Left renal pelvis (tissue), 4 donors: ENCODE data around the gene NDNF. TPM values are rescaled to one million over a fixed set of nuclear protein-coding genes. Genes with fewer than 3 reads are reported as not detected.

Experiments
- DNase-seq, 4 donors: peaks; one replicate each; pipeline ENCODE4 v3.0.0-alpha.2; 2013; ENCODE audit warnings: low read depth in 4 of 4, low spot score in 3 of 4
- polyA plus RNA-seq, 4 donors: library from polyadenylated mRNA; unstranded; fragments of 120-200 nt; gene quantifications; one replicate each; pipeline ENCODE4 v1.2.1, GENCODE V29; 2013; ENCODE audit not compliant: insufficient read length in 4 of 4

NDNF gene
- polyA plus RNA-seq, 4 donors: 63.2 to 326 (median 74.2) TPM

- DNase-seq: no peak
These were observed 53.8 kb downstream of the NDNF start for GRCh38 chr4:121018543-121018942.

GRCh38 chr4:121016611-121017010 lies 55.7 kb downstream of the NDNF start:
- no peak for DNase-seq

DNA sequence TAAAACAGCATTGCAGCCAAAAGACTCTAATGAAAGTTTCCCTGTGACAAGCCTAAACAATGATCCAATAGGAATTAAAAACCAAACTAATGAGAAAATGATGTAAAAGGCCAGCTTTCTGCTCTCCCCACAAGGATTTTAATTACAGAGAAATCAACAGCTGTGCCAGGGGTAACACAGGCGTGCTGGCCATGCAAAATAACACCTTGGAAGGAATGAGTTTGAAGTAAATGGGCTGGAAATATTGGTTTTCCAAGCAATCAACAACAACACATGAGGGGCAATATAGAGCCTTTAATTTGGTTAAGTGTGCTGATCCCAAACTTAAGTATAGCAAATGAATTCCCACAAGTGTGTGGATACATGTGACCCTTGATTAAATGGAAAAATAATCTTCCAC lies 56.9 kb downstream of the NDNF start:
- DNase-seq: no peak

DNA sequence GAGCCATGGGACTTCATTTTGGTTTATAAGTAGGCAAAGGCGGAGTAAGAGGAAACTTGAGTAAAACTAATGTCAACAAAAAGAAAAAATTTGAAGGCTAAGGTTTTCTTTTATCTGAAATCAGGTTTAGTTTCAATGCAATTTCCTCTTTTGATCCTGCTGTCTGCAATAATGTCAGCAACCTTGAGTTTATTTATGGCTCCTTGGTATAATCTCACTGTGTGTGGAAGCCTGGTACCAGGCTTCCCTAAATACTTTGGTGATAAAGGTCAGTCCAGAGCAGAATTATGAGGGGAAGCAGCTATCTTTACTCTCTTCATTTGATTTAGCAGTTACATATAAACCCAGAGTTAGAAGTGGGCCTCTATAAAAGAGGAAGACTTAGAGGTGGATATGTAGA lies 57.8 kb downstream of the NDNF start:
- no peak for DNase-seq

DNA sequence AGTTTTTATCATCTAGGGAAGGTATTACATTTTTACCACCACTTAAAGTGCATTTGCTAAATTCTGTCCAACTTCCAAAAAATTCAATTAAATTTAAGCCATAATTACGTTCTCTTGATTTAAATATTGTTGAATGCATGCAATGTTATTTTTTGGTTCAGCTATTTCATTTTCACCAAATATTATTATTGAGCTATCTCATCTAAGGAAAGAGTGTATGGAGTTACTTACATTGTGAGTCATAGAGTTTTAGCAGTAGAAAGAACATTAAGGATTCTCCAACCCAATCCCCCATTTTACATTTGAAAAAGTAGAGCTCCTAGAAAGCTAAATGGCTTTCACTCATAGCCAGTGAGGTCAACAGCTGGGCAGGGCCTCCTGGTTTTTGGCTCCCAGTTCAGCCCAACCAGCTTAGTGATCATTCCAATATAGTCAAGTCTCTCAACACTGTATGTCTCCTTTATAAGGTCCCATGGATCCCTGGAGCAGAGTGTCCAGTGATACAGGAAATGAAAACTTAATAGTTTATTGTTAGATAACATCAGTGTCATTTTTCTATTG lies 60.5 kb downstream of the NDNF start:
- DNase-seq: no peak

DNA sequence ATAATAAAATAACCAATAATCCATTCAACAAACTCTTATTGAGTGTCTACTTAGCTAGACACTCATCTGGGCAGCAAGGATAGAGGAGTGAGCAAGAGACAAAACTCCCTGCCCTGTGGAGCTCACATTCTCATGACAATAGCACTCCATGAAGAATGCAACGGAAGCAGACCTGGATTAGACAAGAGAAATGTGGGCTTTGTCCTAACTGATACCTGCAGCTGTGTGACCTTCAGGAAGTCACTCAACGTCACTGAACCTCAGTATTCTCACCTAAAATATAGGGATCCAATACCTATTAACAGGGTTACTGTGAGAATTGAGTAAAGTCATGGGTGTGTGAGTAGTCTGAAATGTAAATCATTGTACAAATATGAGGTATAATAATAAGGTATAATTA lies 61.2 kb downstream of the NDNF start:
- DNase-seq: no peak

- DNase-seq: no peak
These were observed 62.5 kb downstream of the NDNF start for GRCh38 chr4:121009578-121010478.

DNA sequence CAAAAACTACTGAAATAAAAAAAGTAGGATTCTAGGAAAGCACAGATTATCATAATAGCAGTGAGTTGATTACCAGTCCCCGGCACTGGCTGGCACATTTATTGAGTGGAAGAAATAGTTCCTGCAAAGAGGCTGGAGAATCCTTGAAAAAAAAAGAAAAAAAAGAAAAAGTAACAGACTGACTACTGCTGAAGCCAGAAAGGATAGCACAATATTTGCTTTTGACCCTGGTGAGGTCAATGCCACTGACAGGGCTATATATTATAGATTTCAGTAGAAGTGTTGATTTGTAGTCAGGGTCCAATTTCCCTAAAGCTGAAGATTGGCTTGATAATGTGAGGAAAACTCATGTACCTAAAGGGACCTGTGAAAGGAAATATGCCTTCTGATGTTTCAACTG lies 64.7 kb downstream of the NDNF start:
- DNase-seq: no peak

DNA sequence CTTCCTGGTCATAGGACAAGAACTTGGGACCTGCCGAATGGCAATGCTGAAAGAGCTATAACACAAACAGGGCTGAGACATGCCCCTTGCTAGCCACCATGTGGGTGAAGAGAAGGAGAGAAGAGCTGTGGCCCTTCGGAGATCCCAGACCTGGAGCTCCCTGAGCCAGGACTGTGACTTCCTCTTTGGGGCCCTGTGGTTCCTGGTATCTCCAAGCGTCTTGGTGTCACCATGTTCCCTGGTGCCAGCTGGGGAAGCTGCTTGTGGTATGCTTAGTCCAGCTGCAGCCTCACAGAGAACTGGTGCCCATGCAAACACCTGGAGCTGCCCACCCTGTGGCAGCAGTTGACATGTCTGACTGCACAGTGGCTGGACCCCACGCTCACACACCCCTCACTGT lies 68.5 kb downstream of the NDNF start:
- no peak for DNase-seq

DNA sequence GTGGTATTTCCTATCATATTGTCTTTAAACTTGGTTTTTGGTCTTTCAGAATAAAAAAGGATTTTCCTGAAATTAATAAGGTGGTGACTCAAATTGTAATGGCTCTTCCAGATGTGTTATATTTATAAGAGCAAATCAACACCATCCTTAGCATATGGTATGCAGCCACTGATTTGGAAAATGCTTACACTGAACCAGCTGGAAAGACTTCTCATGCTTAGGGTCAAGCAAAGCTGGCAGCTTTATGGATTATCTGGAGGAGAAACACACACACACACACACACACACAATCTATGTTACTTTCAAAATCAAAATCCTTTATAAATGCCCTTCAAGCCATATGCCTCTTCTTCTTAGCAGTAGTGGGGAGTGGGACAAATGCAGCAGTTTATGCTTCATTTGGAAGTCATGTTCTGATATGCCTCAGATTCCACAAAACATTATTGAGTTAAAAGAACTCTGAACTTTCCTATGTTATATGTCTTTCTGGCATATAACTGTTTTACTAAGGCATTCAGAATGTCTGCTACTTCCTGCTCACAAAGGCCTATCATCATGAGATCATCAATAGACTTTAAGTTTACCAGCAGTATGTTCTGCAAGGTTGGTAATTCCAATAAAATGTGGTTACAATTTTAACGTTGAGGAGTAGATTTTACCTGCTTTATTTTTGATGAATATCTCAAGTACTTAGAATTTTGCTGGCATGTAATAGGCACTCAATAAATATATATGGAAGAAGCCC lies 76.9 kb downstream of the NDNF start:
- DNase-seq: no peak

DNA sequence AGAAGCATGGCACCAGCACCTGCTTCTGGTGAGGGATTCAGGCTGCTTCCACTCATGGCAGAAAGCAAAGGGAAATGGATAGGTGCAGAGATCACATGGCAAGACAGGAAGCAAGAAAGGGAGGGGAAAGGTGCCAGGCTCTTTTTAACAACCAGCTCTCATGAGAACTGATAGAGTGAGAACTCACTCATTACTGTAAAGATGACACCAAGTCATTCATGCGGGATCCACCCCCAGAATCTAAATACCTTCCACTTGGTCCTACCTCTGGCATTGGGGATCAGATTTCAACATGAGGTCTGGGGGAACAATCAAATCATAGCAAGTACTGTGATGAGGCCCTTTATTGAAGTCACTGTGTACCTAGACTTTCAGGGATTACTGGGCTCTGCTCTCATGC lies 77.8 kb downstream of the NDNF start:
- no peak for DNase-seq

DNA sequence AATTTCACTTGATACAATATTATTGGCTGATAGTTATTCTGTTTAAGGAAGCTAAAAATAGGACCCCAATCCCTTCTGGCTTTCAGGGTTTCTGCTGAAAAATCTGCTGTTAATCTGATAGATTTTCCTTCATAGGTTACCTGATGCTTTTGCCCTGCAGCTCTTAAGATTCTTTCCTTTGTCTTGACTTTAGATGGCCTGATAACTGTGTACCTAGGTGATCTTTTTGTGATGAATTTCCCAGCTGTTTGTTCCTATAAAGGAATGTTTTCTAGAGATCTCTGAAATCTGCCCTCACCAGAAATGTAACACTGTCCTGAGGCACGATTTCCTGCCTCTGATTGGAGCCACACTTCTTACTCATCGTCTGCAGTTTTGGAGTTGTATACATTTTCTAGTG lies 80.5 kb downstream of the NDNF start:
- no peak for DNase-seq

GRCh38 chr4:120990246-120990645 lies 82.1 kb downstream of the NDNF start:
- DNase-seq: no peak

Other genes starting within 250 kb of the NDNF start
- 10 to 100 TPM; 14.5 to 38.4 (median 18.4) TPM for gene PRDM5, start 149.8 kb downstream of the NDNF start, polyA plus RNA-seq
- gene TNIP3, start 91.8 kb upstream of the NDNF start, polyA plus RNA-seq: 1 to 10 TPM in 3 of 4 donors, under 1 TPM in 1; 0.18 to 1.9 (median 1.6) TPM